WTC11 (cell line): Measurements from ENCODE around the gene FSD1L. TPM values are rescaled to one million over a fixed set of nuclear protein-coding genes. Genes with fewer than 3 reads are reported as not detected.
A peak's percentile ranks its signal among the peaks of the same experiment; 100 is the strongest.

Experiments
- ATAC-seq: fragments of 200-7000 bp; cut with Tn5 transposase; 2 replicates; pipeline ENCODE4 v1.10.0; 2021; ENCODE audit warnings: mild to moderate bottlenecking, moderate library complexity
- CTCF ChIA-PET: fragments of 300-600 bp; sonication (Branson Sonifier 250); formaldehyde crosslinking; loops from one replicate; lab custom pipeline; 2021; ENCODE audit warnings: antibody characterized with exemption; lab: Charles Lee
- POLR2A ChIA-PET: fragments of 350-600 bp; sonication (Branson Sonifier 250); formaldehyde crosslinking; loops from one replicate; lab custom pipeline; 2021; ENCODE audit warnings: antibody characterized with exemption; lab: Charles Lee
- DNase-seq: peaks from one replicate; pipeline ENCODE4 v3.0.0; 2021; ENCODE audit warnings: low spot score
- H3K27ac Mint-ChIP-seq: 2 replicates; pipeline ENCODE4 v1.8.0; 2021; ENCODE audit warnings: mixed read lengths
- H3K27me3 Mint-ChIP-seq: 2 replicates; pipeline ENCODE4 v1.8.0; 2021; ENCODE audit warnings: low read depth, mild to moderate bottlenecking, moderate library complexity, mixed read lengths
- H3K36me3 Mint-ChIP-seq: 2 replicates; pipeline ENCODE4 v1.8.0; 2021; ENCODE audit warnings: mixed read lengths
- H3K4me1 Mint-ChIP-seq: 2 replicates; pipeline ENCODE4 v1.8.0; 2022; ENCODE audit warnings: mixed read lengths
- H3K4me3 Mint-ChIP-seq: 2 replicates; pipeline ENCODE4 v1.8.0; 2021; ENCODE audit warnings: mild to moderate bottlenecking, moderate library complexity, mixed read lengths
- H3K9me3 Mint-ChIP-seq: 2 replicates; pipeline ENCODE4 v1.8.0; 2021; ENCODE audit warnings: mixed read lengths
- CREM ChIP-seq: sonication (generic); formaldehyde crosslinking; IDR thresholded peaks from 2 replicates; pipeline ENCODE4 v1.8.1; 2022; ENCODE audit warnings: mild to moderate bottlenecking, missing genetic modification reagents, moderate library complexity
- EMX1 ChIP-seq: fragments of 250-450 bp; sonication (Bioruptor Pico); IDR thresholded peaks from 2 replicates; pipeline ENCODE4 v1.8.0; 2021; ENCODE audit warnings: mild to moderate bottlenecking
- ESRRA ChIP-seq: sonication (generic); formaldehyde crosslinking; IDR thresholded peaks from 2 replicates; pipeline ENCODE4 v1.8.1; 2022; ENCODE audit warnings: mild to moderate bottlenecking, missing genetic modification reagents, borderline replicate concordance
- FOXK1 ChIP-seq: sonication (generic); formaldehyde crosslinking; IDR thresholded peaks from 2 replicates; pipeline ENCODE4 v1.8.0; 2022; ENCODE audit warnings: mild to moderate bottlenecking, moderate library complexity, missing genetic modification reagents
- FOXP1 ChIP-seq: sonication (generic); formaldehyde crosslinking; IDR thresholded peaks from 2 replicates; pipeline ENCODE4 v1.8.0; 2022; ENCODE audit warnings: missing genetic modification reagents, mild to moderate bottlenecking, moderate library complexity, borderline replicate concordance
- GTF2I ChIP-seq: fragments of 250-450 bp; sonication (Bioruptor Pico); conservative IDR thresholded peaks from 2 replicates; pipeline ENCODE4 v1.4.0; 2021; ENCODE audit warnings: mild to moderate bottlenecking
- IRF1 ChIP-seq: sonication (generic); formaldehyde crosslinking; IDR thresholded peaks from 2 replicates; pipeline ENCODE4 v1.8.0; 2023; ENCODE audit warnings: missing genetic modification reagents
- IRF2 ChIP-seq: sonication (generic); formaldehyde crosslinking; IDR thresholded peaks from 2 replicates; pipeline ENCODE4 v1.8.0; 2022; ENCODE audit warnings: low read depth, missing genetic modification reagents, borderline replicate concordance
- KAT7 ChIP-seq: sonication (generic); formaldehyde crosslinking; IDR thresholded peaks from 2 replicates; pipeline ENCODE4 v1.8.1; 2023; ENCODE audit warnings: missing genetic modification reagents, mild to moderate bottlenecking, borderline replicate concordance
- MAX ChIP-seq: sonication (generic); formaldehyde crosslinking; IDR thresholded peaks from 2 replicates; pipeline ENCODE4 v1.8.0; 2022; ENCODE audit warnings: mild to moderate bottlenecking, missing genetic modification reagents
- MYBL2 ChIP-seq: sonication (generic); formaldehyde crosslinking; IDR thresholded peaks from 2 replicates; pipeline ENCODE4 v1.8.1; 2023; ENCODE audit warnings: mild to moderate bottlenecking, moderate library complexity, missing genetic modification reagents
- NFATC4 ChIP-seq: fragments of 250-450 bp; sonication (Bioruptor Pico); IDR thresholded peaks from 2 replicates; pipeline ENCODE4 v1.9.0; 2021; ENCODE audit warnings: mild to moderate bottlenecking
- NFE2L1 ChIP-seq: sonication (generic); formaldehyde crosslinking; IDR thresholded peaks from 2 replicates; pipeline ENCODE4 v1.8.1; 2023; ENCODE audit warnings: missing genetic modification reagents
- NR3C1 ChIP-seq: sonication (generic); formaldehyde crosslinking; conservative IDR thresholded peaks from 2 replicates; pipeline ENCODE4 v1.8.1; 2023; ENCODE audit warnings: low read depth, mild to moderate bottlenecking, missing genetic modification reagents
- RORB ChIP-seq: fragments of 250-450 bp; sonication (Bioruptor Pico); IDR thresholded peaks from 2 replicates; pipeline ENCODE4 v1.9.0; 2021; ENCODE audit warnings: mild to moderate bottlenecking
- SMAD3 ChIP-seq: sonication (generic); formaldehyde crosslinking; IDR thresholded peaks from 2 replicates; pipeline ENCODE4 v1.8.0; 2022; ENCODE audit warnings: missing genetic modification reagents, mild to moderate bottlenecking, borderline replicate concordance
- TEAD4 ChIP-seq: sonication (generic); formaldehyde crosslinking; IDR thresholded peaks from 2 replicates; pipeline ENCODE4 v1.8.0; 2022; ENCODE audit warnings: mild to moderate bottlenecking, missing genetic modification reagents
- TP53 ChIP-seq: sonication (generic); formaldehyde crosslinking; IDR thresholded peaks from 2 replicates; pipeline ENCODE4 v1.8.1; 2023; ENCODE audit warnings: mild to moderate bottlenecking, missing genetic modification reagents
- USF2 ChIP-seq: sonication (generic); formaldehyde crosslinking; IDR thresholded peaks from 2 replicates; pipeline ENCODE4 v1.8.1; 2023; ENCODE audit warnings: mild to moderate bottlenecking, missing genetic modification reagents, moderate library complexity
- ZNF232 ChIP-seq: sonication (generic); formaldehyde crosslinking; IDR thresholded peaks from 2 replicates; pipeline ENCODE4 v1.8.0; 2022; ENCODE audit warnings: mild to moderate bottlenecking, missing genetic modification reagents
- ZNF263 ChIP-seq: sonication (generic); formaldehyde crosslinking; IDR thresholded peaks from 2 replicates; pipeline ENCODE4 v1.8.1; 2022; ENCODE audit warnings: low read depth, mild to moderate bottlenecking, moderate library complexity, missing genetic modification reagents
- ZNF281 ChIP-seq: sonication (generic); formaldehyde crosslinking; IDR thresholded peaks from 2 replicates; pipeline ENCODE4 v1.8.0; 2023; ENCODE audit warnings: mild to moderate bottlenecking, missing genetic modification reagents
- ZNF532 ChIP-seq: fragments of 250-450 bp; sonication (Bioruptor Pico); IDR thresholded peaks from 2 replicates; pipeline ENCODE4 v1.9.0; 2021; ENCODE audit warnings: mild to moderate bottlenecking, borderline replicate concordance
- total RNA-seq: library from RNA; stranded (reverse); gene quantifications from 3 replicates; pipeline ENCODE4 v1.2.3, GENCODE V29; 2021

Gene FSD1L
- total RNA-seq, 1 experiment from 2014 or later = 5.3 TPM

- TF ChIP-seq NFE2L1 (CRISPR knock-in tag) = peak; percentile 76; the same call in 1 of the 2 replicates
- TF ChIP-seq FOXP1 (CRISPR knock-in tag) = peak; percentile 95; the same call in 1 of the 2 replicates
- TF ChIP-seq ZNF281 (CRISPR knock-in tag) = peak; percentile 50; the same call in 1 of the 2 replicates
- TF ChIP-seq MAX = peak; percentile 92
- TF ChIP-seq FOXK1 (CRISPR knock-in tag) = peak; percentile 90
- no peak for TF ChIP-seq ZNF232 (CRISPR knock-in tag)
- TF ChIP-seq RORB (CRISPR knock-in tag) = no peak
- TF ChIP-seq SMAD3 (CRISPR knock-in tag) = 0 out of 2 replicates have a peak, but pooled peaks have one; percentile 38
- TF ChIP-seq GTF2I = no peak
- no peak for TF ChIP-seq TP53 (CRISPR knock-in tag)
- no peak for TF ChIP-seq EMX1 (CRISPR knock-in tag)
- peak; percentile 77; the same call in 1 of the 2 replicates for TF ChIP-seq MYBL2 (CRISPR knock-in tag)
- TF ChIP-seq IRF1 (CRISPR knock-in tag) = 0 out of 2 replicates have a peak, but pooled peaks have one; percentile 47
- no peak for TF ChIP-seq USF2
- no peak for TF ChIP-seq TEAD4 (CRISPR knock-in tag)
- no peak for TF ChIP-seq NFATC4
These were observed 110.2 kb downstream of the FSD1L start, which contains the start of gene FKTN (continued) for GRCh38 chr9:105557804-105558610.

GRCh38 chr9:105572455-105572854 lies 124.6 kb downstream of the FSD1L start:
- ATAC-seq = no peak
- ChIA-PET POLR2A (no interaction called here), CTCF (no interaction called here)
- Mint-ChIP-seq H3K4me3 (no peak overlapping the region), H3K27me3 (peaks cover 5% of the 10 kb centered on the region), H3K27ac (no peak overlapping the region), H3K36me3 (peaks cover 25% of the 10 kb centered on the region), H3K4me1 (no peaks in the 10 kb centered on the region), H3K9me3 (peaks cover 17% of the 10 kb centered on the region)
- DNase-seq = no peak
- TF ChIP-seq KAT7 (CRISPR knock-in tag) (no peak), ZNF532 (CRISPR knock-in tag) (no peak), CREM (CRISPR knock-in tag) (no peak), ZNF281 (CRISPR knock-in tag) (no peak), ESRRA (CRISPR knock-in tag) (no peak), NR3C1 (CRISPR knock-in tag) (no peak), ZNF263 (CRISPR knock-in tag) (no peak), IRF2 (no peak)
